GM18498 (cell line): Measurements from ENCODE around the gene NBPF11.
"Not testable (repeated sequence)": the region's sequence is repeated elsewhere in the genome, so short reads cannot be mapped to it uniquely, and the experiment has no call there.

Experiments used
- ATAC-seq: cut with Tn5 transposase; IDR thresholded peaks from one replicate; pipeline ENCODE4 v1.9.1; 2021; ENCODE audit warnings: mild to moderate bottlenecking, moderate library complexity; ENCODE audit not compliant: unreplicated experiment

Gene NBPF11

DNA sequence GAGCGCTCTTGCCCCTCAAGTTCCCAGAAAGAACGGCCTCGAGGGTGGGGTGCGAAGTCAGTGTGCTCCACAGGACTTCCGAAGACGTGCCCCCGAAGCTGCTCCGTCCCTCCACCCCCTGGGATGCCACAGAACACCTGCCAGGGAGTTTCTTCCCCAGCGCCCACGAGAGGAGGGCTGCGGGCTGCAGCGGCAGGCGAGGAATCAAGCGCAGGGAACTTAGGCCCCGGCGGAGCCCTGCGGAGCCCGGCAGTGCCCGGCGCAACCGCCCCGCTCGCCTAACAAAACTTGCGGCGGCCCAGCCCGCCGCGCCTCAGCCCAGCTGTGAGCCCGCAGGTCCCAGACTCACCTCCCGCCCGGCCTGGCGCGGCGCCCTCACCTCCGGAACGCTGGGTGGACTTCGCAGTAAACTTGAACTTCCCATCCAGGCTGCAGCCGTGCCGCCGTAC, 686 bp downstream of the NBPF11 start:
- ATAC-seq: peak; percentile 26

DNA sequence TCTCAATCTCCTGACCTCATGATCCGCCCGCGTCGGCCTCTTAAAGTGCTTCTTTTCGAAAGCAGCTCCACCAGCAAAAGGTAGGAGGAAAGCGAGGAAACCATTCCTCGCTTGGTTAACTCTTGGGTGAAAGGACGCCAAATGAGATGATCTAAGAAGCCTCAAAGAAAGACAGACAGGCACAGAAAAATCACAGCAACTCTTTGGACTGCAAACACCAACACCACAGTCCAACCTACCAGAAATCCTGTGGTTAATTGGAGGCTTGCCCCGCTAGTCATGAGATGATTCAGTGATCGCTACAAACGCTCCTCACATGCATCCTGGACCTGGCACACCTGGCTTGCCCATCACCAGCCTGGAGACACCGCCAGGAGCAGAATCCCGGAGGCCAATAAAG, 1.1 kb downstream of the NBPF11 start:
- ATAC-seq: not testable (repeated sequence)

DNA sequence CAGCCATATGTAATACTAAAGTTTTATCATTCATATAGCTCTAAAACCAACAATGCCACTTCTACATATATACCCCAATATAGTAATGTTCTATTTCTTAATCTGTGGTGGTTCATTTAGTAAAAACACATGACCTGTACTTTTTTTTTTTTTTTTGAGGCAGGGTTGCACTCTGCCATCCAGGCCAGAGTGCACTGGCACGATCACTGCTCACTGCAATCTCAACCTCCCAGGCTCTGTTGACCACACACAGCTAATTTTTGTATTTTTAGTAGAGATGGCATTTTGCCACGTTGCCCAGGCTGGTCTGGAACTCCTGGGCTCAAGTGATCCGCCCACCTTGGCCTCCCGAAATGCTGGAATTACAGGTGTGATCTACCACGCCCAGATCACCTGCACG, 2.1 kb downstream of the NBPF11 start:
- ATAC-seq: not testable (repeated sequence)

DNA sequence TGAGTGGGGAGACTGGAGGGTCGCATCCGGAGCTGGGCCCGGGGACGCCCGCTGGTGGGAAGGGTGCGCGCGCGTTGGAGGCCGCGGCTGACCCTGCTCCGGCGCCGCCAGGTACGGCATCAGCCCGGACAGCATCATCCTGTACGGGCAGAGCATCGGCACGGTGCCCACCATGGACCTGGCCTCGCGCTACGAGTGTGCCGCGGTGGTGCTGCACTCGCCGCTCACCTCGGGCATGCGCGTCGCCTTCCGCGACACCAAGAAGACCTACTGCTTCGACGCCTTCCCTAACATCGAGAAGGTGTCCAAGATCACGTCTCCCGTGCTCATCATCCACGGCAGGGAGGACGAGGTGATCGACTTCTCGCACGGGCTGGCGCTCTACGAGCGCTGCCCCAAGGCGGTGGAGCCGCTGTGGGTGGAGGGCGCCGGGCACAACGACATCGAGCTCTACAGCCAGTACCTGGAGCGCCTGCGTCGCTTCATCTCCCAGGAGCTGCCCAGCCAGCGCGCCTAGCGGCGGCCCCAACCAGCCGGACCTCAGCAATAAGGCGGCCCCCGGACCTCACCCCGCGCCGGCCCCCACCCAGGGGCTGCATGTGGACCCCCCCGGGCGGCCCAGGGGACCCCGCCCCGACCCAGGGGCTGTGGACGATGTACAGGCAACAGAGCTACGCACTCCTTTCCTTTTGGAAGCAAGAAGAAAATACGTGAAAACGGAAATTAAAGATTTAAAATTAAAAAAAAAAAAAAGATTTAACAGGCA, 2.8 kb downstream of the NBPF11 start:
- not testable (repeated sequence) for ATAC-seq

DNA sequence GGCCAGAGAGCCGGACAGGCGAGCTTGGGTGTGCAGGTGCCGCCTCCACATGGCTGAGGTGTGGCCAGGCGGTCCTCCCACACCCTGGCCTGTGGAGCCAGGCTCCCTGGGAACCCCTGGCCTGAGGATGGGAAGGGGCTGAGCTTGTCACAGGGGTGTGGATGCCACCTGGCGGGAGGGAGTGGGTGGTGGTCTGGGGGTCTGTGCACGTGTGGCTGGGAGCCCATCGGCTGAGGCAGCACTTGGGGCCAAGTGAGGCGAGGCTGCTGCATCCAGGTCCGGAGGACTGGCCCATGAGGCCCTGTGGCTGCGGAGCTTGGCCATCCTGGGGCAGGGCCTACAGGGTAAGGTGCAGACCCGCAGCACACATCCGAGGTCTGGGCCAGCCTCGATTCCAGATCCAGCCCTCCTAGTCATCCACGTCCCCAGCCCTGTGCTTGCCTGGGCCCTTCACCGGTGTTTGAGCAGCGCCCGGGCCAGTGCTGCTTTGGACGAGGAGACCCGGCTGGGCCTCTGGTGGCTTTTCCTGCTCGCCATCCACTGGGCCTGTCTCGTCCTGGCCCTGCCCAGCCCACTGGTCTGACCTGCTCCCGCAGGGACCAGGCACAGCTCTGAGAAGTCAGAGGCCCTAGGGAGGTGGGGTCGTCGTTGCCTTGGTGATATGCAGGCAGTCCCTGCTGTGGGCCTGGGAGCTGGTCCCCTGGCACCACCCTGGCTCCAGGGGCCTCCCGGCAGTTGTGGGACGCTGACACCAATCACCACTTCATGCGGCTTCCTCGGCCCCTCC, 4.8 kb downstream of the NBPF11 start:
- not testable (repeated sequence) for ATAC-seq

DNA sequence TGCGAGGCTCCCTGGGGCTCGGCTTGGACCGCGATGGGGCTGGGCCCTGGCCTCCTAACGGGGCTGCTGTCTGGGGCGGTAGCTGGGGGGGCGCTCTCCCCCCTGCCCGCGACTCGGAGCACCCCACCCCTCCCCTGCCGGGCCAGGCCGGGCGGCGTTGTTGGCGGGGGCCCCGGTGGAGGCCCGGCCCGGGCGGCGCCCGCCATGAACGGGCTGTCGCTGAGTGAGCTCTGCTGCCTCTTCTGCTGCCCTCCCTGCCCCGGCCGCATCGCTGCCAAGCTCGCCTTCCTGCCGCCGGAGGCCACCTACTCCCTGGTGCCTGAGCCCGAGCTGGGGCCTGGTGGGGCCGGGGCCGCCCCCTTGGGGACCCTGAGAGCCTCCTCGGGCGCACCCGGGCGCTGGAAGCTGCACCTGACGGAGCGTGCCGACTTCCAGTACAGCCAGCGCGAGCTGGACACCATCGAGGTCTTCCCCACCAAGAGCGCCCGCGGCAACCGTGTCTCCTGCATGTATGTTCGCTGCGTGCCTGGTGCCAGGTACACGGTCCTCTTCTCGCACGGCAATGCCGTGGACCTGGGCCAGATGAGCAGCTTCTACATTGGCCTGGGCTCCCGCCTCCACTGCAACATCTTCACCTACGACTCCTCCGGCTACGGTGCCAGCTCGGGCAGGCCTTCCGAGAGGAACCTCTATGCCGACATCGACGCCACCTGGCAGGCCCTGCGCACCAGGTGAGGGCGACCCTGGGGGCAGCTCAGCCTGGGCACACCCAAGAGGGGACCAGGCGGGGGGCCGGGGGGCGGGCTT, 5.7 kb downstream of the NBPF11 start:
- ATAC-seq: not testable (repeated sequence)

DNA sequence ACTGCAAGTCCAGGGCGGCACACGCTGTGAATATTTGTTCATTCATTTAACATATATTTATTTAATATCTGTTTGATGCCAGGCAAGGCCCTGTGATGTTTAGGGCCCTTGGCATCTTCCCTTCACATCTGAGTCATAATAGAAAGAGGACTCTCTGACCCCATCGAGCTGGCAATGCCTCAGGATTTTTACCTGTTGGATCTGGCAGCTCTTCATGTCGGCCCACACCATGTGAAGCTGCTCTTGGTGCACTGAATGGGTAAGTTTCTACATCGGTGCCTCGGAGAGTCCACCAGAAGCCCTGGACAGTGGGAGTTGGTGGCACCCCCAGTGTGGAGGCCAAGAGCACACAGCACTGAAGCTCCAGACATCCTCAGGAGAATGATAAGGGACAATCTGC, 8.9 kb downstream of the NBPF11 start:
- not testable (repeated sequence) for ATAC-seq

DNA sequence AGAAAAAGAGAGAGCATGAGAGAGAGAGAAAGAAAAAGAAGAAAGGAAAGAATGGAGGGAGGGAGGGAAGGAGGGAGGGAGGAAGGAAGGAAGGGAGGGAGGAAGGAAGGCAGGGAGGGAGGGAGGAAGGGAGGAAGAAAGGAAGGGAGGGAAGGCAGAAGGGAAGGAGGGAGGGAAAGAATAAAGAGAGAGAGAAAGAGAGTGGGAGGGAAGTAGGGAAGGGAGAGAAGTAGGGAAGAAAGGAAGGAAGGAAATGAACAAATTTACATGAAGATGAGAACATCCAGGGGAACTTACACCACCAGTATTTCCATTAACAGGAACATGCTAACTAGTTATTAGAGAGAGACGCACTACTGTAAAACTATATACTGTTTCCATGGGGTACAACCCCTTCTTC, 10.1 kb downstream of the NBPF11 start:
- not testable (repeated sequence) for ATAC-seq

DNA sequence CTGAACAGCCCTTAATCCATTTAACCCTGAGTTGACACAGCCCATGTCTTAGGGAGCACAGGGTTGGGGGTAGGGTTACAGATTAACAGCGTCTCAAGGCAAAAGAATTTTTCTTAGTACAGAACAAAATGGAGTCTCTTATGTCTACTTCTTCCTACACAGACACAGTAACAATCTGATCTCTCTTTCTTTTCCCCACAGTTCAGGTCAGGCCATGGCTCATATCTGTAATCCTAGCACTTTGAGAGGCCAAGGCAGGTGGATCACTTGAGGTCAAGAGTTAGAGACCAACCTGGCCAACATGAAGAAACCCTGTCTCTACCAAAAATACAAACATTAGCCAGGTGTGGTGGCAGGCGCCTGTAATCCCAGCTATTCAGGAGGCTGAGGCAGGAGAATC, 13.5 kb downstream of the NBPF11 start:
- not testable (repeated sequence) for ATAC-seq

DNA sequence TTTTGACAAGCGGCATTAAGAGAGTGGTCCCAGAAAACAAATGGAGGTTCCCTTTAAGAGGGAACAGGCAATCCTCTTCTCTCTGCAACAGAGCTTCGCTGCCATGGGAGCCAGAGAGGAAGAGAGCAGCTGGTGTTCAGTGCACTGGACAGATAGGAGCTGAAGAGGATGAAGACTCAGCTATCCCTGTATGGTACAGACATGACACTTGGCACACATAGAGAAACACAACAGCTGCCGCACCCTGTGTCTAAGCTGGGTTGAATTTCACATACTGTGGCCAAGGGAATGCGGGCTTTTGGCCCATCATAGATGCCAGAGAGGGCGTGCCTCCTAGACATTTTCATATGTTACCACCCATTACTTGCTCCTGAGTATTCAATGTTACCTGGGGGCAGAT, 29.7 kb downstream of the NBPF11 start:
- not testable (repeated sequence) for ATAC-seq

DNA sequence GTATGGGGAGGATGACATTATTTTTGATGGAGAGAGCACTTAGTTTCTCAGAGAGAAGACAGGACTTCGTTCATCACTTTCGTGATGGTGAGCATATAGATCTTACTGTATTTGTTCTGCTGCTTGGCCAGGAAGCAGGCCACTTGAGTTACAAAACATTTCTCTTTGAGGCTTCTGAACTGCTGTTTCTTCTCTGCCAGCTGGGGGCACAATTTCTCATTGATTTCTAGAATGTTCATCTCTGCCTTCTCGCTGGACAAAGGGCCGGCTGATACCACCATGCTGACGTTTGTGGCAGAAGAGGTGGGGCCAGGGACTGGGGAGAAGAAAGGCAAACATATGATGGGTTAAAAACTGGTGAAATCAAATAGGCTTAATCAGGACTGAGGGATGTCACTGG, 31.7 kb downstream of the NBPF11 start:
- not testable (repeated sequence) for ATAC-seq

DNA sequence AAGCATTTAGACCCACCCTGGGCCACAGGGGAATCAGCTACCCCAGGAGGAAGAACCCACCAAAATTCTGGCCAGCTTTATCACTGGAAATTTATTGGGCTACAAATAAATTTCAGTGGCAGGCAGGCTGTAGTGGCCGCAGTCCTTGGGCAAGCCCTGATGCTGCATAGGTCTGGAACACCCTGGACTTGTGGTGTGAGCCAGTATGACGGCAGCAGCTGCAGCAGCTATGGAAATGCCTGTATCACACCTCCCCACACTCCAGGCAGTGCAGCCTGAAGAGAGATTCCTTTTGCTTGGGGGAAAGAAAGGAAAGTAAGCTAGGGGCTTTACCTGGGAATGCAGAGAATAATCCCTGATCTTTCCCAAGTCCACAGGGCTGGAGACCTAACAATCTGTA, 56.3 kb downstream of the NBPF11 start:
- not testable (repeated sequence) for ATAC-seq

DNA sequence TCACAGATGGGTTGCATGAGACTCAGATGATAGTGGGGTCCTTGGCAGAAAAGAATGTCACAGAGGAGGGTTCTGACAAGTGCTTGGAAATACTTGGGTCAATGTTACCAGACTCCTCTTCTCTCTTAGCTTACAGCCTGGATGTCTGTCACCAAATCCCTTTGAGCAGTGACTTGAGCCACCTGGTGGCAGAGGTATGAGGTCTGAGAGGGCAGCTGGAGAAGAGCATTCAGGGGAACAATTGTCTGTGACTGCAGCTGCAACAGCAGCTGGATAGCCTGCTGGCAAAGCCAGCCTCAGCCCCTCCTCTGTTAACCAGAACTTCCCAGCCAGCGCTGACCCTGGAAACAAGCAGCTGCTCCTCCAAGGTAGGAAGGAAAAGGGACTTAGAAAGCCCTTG, 65.9 kb downstream of the NBPF11 start:
- not testable (repeated sequence) for ATAC-seq

DNA sequence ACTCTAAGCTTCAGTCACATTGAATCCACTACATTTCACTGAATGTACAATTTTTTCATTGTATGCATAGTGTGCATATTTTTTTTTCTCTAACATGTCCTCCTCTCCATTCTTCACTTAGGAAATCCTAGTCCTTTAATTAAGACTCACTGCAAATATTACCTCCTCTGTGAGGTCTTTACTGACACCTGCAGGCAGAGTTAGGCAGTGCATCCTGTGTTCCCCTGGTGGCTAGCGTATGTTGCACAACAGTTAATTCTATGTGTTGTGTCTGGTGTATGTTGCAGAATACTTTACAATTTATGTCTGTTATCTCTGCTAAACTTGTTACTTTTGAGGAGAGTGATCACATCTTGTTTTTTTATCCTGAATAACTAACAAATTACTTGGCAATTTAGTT, 70.9 kb downstream of the NBPF11 start:
- ATAC-seq: peak; percentile 60

DNA sequence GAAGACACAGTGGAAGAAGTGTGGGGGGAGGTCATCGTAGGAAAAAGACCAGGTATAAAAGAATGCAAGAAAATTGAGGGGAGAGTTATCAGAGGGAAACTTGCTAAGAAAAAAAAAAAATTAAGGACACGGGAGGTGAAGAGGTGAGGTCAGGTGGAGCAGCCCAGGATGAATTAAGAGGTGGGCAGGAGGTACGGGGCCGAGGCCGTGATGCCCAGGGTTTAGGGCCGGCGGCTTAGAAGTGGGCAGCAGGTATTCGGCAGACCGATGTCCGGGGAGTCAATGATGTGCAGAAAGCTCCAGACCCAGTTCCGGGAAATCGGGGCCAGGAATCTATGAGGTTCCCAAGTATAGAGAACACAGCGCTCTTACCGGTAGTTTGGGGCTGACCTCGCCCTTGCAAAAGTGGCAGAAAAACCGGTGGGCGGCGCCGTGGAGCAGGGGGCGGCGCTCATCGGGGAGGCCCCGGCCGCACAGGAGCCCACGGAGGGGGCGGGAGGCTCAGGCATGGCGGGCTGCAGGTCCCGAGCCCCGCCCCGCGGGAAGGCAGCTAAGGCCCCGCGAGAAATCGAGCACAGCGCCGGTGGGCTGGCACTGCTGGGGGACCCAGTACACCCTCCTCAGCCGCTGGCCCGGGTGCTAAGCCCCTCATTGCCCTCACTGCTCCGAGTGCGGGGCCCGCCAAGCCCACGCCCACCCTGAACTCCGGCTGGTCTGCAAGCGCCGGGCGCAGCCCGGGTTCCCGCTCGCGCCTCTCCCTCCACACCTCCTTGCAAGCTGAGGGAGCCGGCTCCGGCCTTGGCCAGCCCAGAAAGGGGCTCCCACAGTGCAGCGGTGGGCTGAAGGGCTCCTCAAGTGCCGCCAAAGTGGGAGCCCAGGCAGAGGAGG, 73.2 kb downstream of the NBPF11 start:
- ATAC-seq: peak; percentile 52

DNA sequence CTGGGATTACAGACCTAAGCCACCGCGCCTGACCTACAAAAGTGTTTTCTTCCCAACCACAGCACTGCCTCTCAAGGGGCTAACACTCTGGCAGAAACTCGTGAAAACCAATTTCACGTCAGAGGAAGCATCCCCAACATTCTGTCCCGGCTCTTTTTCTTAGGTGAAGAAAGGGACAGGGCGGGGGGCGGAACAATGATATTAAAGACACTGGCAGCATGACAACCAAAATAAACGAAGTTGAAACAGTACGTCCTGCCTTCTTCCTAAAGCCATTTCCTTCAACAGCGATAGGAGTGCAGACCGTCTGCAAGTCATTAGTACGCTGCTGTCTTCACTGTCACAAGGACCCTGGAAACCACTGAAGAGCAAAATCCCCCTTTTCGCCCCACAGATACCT, 74.0 kb downstream of the NBPF11 start:
- ATAC-seq: not testable (repeated sequence)

DNA sequence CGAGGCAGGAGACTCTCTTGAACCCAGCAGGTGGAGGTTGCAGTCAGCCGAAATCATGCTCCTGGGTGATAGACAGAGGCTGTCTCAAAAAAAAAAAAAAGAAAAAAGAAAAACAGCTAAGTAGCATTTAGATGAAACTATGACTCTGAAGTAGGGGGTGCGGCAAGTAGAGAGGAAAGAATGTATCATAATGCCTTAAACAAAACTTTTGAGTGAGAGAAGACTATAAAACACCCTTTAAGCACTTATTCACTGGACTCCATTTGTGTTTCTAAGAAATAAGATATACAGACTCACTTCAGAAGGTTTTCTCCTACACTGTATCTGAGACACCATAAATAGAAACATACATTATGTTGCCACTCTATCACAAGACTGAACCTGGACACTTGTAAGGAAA, 74.6 kb downstream of the NBPF11 start:
- ATAC-seq: not testable (repeated sequence)

DNA sequence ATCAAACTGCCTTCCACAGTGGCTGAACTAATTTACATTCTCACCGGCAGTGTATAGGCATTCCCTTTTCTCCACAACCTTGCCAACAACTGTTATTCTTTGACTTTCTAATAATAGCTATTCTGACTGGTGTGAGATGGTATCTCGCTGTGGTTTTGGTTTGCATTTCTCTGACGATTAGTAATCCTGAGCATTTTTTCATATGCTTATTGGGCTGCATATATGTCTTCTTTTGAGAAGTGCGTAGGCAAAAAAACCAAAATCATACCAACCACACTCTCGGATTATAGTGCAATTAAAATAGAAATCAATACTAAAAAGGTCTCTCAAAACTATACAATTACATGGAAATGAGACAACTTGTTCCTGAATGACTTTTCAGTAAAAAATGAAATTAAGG, 78.7 kb downstream of the NBPF11 start:
- ATAC-seq: not testable (repeated sequence)

DNA sequence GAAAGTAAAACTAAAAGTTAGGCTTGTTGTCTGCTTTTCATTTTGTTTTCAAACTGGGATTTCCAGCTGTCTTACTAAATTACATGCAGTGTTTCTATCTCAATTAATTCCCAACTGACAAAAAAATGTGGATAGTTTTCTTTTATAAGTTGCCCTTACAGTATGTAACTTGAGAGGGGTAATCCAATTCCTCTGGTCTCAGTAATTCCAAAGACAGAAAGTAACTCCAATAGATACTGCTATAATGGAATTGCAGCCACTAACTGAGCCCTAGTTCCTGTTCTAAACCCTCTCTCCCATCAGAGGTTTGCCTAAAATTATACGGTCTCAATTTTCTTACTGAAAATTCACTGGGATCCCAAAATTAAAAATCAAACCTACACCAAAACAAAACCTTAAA, 83.5 kb downstream of the NBPF11 start:
- not testable (repeated sequence) for ATAC-seq

DNA sequence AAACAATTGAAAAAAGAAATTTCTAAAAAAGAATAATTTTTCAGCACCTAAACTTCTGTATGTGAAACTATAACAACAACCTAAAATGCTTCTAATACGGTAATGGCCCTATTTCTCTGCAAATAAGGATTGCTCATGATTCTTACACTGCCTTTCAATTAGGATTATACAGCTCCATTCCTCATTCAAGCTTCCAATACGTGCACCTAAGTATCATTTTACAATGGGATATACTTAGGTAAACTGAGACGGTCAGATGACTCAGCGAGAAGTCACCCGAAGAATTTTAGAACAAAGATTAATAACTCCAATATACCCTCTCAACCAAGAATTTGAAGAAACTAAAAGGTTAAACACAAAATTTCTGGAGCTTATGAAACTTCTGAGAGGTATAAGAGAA, 83.9 kb downstream of the NBPF11 start:
- not testable (repeated sequence) for ATAC-seq
